GM12878 (cell line): ENCODE measurements around the gene RAP1A. TPM values are rescaled to one million over a fixed set of nuclear protein-coding genes. Genes with fewer than 3 reads are reported as not detected.

Source experiments
- BCL11A ChIP-seq: IDR thresholded peaks from 2 replicates; pipeline ENCODE4 v1.6.1; 2011; ENCODE audit warnings: low read depth, low read length
- BCLAF1 ChIP-seq: fragments of 450-650 bp; IDR thresholded peaks from 2 replicates; pipeline ENCODE4 v1.6.1; 2017; ENCODE audit warnings: antibody characterized with exemption, mild to moderate bottlenecking, moderate library complexity
- E4F1 ChIP-seq: fragments of 450-650 bp; IDR thresholded peaks from 2 replicates; pipeline ENCODE4 v1.6.1; 2018; ENCODE audit warnings: borderline replicate concordance, mild to moderate bottlenecking; ENCODE audit not compliant: partially characterized antibody
- HDAC2 ChIP-seq: fragments of 200-600 bp; sonication (generic); IDR thresholded peaks from 2 replicates; pipeline ENCODE4 v1.6.1; 2017
- KAT2A ChIP-seq: conservative IDR thresholded peaks from 2 replicates; pipeline ENCODE4 v1.6.1; 2011; ENCODE audit warnings: low read depth, low read length; ENCODE audit not compliant: control insufficient read depth
- MXI1 ChIP-seq: fragments of 150-350 bp; IDR thresholded peaks from 2 replicates; pipeline ENCODE4 v1.6.1; 2011; ENCODE audit warnings: low read depth, mild to moderate bottlenecking, inconsistent platforms, low read length, improper control_type of control experiment
- MYC ChIP-seq: IDR thresholded peaks from 2 replicates; pipeline ENCODE4 v1.6.1; 2011; ENCODE audit warnings: mild to moderate bottlenecking, low read length, moderate library complexity, inconsistent platforms; ENCODE audit not compliant: insufficient read depth, insufficient replicate concordance, insufficient read length, severe bottlenecking
- NFYB ChIP-seq: IDR thresholded peaks from 2 replicates; pipeline ENCODE4 v1.6.1; 2011; ENCODE audit warnings: low read depth, mild to moderate bottlenecking, low read length, improper control_type of control experiment, moderate library complexity; ENCODE audit not compliant: insufficient read depth
- NRF1 ChIP-seq: conservative IDR thresholded peaks from 2 replicates; pipeline ENCODE4 v1.6.1; 2011; ENCODE audit warnings: mild to moderate bottlenecking, low read depth, low read length, improper control_type of control experiment
- SIN3A ChIP-seq: IDR thresholded peaks from 2 replicates; pipeline ENCODE4 v1.6.1; 2012; ENCODE audit warnings: low read depth, low read length, improper control_type of control experiment
- SP1 ChIP-seq: IDR thresholded peaks from one replicate; pipeline ENCODE4 v1.6.1; 2011; ENCODE audit warnings: low read depth, low read length
- SPI1 ChIP-seq: IDR thresholded peaks from 2 replicates; pipeline ENCODE4 v1.6.1; 2011; ENCODE audit warnings: low read depth, mild to moderate bottlenecking, low read length, moderate library complexity, borderline replicate concordance; ENCODE audit not compliant: insufficient read depth
- SREBF2 ChIP-seq: IDR thresholded peaks from 2 replicates; pipeline ENCODE4 v1.6.1; 2012; ENCODE audit warnings: mild to moderate bottlenecking, low read length
- ZSCAN29 ChIP-seq: fragments of 450-650 bp; IDR thresholded peaks from 2 replicates; pipeline ENCODE4 v1.6.1; 2017; ENCODE audit warnings: mild to moderate bottlenecking, moderate library complexity
- polyA plus RNA-seq, 11 experiments: library from polyadenylated mRNA; depleted of rRNA in 4 of 11; unstranded in 6 of 11; stranded (reverse) in 5 of 11; fragments of >200 nt; fragmentation: Nextera tagmentation in 4 of 11; fragmentation: Illumina TruSeq in 1 of 11; extraction: Ambion mirVana in 4 of 11; extraction: Trizol in 1 of 11; gene quantifications; 1 replicate in 1 of 11; 2 replicates in 10 of 11; pipeline versions ENCODE4 v1.2.1 to v1.2.3, GENCODE V29; 2011 to 2016; ENCODE audit warnings: inconsistent platforms in 2 of 11, missing spikeins in 2 of 11, low read depth in 1 of 11
- total RNA-seq, 4 experiments: library from RNA; depleted of rRNA in 3 of 4; stranded (reverse); fragments of >200 nt in 3 of 4; fragmentation: Illumina TruSeq in 1 of 4; extraction: Trizol in 1 of 4; gene quantifications; 2 replicates each; pipeline versions ENCODE4 v1.2.1 to v1.2.3, GENCODE V29; 2013 to 2021
- TF ChIP-seq, protein P1 (sequence below): fragments of 450-650 bp; formaldehyde crosslinking; IDR thresholded peaks from 2 replicates; pipeline ENCODE4 v1.4.0; 2020; ENCODE audit warnings: mild to moderate bottlenecking, moderate library complexity
- TF ChIP-seq, protein P2 (sequence below): fragments of 450-650 bp; IDR thresholded peaks from 2 replicates; pipeline ENCODE4 v1.6.1; 2016; ENCODE audit warnings: mild to moderate bottlenecking
- TF ChIP-seq, protein P3 (sequence below): fragments of 450-650 bp; IDR thresholded peaks from 2 replicates; pipeline ENCODE4 v1.6.1; 2017; ENCODE audit warnings: mild to moderate bottlenecking

RAP1A gene
- total and polyA plus RNA-seq, 10 of the 15 experiments (the other 5 are each of a cell fraction or from before 2014, with no cell fraction given) = 38.4 to 213 (median 86.0) TPM

DNA sequence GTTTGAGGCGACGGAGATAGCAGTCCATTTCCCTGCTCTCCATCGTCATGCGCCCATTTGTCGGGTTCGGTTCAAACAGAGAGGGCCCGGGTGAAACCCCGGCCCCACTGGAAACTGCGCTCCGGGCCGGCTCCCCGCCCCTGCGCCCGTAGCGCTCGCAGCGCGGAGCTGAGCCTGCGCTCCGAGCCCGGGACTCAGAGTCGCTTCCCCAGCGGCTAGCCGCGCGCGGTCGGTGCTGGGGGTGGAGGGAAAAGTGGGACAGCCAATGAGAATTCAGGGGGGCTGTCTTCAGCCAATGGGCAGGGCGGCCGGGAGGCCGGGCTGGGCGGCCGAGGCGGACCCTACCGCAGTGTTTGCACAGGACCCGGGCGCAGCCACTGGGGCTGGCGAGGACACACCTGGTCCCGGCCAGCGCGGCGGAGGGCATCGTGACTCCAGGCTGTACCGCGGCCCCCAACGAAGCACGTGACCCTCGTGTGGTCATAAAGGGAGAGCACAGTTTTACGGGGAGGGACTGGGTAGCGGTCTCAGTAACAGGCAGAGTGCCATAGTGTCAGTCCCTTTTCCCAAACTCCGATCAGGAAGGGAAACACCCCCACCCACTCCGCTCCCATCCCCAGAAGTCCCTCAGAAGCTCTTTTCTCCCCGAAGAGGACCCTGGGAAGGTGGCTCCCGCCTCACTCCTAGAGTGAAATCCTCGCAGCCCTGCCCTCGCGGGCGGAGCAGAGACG, 119.8 kb downstream of the RAP1A start, which contains the start of gene INKA2 (continued):
- TF ChIP-seq, protein P1, sequence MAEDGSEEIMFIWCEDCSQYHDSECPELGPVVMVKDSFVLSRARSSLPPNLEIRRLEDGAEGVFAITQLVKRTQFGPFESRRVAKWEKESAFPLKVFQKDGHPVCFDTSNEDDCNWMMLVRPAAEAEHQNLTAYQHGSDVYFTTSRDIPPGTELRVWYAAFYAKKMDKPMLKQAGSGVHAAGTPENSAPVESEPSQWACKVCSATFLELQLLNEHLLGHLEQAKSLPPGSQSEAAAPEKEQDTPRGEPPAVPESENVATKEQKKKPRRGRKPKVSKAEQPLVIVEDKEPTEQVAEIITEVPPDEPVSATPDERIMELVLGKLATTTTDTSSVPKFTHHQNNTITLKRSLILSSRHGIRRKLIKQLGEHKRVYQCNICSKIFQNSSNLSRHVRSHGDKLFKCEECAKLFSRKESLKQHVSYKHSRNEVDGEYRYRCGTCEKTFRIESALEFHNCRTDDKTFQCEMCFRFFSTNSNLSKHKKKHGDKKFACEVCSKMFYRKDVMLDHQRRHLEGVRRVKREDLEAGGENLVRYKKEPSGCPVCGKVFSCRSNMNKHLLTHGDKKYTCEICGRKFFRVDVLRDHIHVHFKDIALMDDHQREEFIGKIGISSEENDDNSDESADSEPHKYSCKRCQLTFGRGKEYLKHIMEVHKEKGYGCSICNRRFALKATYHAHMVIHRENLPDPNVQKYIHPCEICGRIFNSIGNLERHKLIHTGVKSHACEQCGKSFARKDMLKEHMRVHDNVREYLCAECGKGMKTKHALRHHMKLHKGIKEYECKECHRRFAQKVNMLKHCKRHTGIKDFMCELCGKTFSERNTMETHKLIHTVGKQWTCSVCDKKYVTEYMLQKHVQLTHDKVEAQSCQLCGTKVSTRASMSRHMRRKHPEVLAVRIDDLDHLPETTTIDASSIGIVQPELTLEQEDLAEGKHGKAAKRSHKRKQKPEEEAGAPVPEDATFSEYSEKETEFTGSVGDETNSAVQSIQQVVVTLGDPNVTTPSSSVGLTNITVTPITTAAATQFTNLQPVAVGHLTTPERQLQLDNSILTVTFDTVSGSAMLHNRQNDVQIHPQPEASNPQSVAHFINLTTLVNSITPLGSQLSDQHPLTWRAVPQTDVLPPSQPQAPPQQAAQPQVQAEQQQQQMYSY (CRISPR knock-in tag) = no peak
- TF ChIP-seq KAT2A (no peak), MXI1 (no peak; the same call in 1 of the 2 replicates), MYC (no peak), NFYB (peak; percentile 96), BCL11A (no peak), ZSCAN29 (no peak), NRF1 (no peak), SP1 (peak; percentile 82), SPI1 (no peak), BCLAF1 (no peak), SREBF2 (no peak), HDAC2 (no peak), SIN3A (no peak), E4F1 (no peak)
- TF ChIP-seq, protein P2, sequence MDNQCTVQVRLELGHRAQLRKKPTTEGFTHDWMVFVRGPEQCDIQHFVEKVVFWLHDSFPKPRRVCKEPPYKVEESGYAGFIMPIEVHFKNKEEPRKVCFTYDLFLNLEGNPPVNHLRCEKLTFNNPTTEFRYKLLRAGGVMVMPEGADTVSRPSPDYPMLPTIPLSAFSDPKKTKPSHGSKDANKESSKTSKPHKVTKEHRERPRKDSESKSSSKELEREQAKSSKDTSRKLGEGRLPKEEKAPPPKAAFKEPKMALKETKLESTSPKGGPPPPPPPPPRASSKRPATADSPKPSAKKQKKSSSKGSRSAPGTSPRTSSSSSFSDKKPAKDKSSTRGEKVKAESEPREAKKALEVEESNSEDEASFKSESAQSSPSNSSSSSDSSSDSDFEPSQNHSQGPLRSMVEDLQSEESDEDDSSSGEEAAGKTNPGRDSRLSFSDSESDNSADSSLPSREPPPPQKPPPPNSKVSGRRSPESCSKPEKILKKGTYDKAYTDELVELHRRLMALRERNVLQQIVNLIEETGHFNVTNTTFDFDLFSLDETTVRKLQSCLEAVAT = no peak
- TF ChIP-seq, protein P3, sequence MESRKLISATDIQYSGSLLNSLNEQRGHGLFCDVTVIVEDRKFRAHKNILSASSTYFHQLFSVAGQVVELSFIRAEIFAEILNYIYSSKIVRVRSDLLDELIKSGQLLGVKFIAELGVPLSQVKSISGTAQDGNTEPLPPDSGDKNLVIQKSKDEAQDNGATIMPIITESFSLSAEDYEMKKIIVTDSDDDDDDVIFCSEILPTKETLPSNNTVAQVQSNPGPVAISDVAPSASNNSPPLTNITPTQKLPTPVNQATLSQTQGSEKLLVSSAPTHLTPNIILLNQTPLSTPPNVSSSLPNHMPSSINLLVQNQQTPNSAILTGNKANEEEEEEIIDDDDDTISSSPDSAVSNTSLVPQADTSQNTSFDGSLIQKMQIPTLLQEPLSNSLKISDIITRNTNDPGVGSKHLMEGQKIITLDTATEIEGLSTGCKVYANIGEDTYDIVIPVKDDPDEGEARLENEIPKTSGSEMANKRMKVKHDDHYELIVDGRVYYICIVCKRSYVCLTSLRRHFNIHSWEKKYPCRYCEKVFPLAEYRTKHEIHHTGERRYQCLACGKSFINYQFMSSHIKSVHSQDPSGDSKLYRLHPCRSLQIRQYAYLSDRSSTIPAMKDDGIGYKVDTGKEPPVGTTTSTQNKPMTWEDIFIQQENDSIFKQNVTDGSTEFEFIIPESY = no peak
